ENCODE data around the gene IMPDH1.

DNA sequence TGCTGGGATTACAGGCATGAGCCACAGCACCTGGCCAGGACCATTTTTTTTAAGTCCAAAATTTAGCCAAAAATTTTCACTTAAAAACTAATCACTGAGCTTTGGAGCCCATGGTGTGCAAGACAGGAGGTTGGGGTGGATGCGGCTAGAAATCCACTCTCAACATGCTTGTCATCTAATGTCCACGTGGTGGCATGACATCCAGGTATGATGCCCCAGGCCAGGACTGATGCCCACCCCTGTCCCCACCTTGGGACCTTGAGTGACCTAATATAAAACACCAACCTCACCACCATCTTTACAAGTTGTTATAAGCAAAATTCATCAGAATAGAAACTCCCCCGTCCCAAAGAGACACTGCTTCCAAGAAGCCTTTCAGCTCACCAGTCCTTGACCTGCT lies 20.4 kb upstream of the IMPDH1 start:
- TF ChIP-seq EZH2phosphoT487 (IDR thresholded peaks at IDR 0.05; ENCODE audit: low read depth): no peak
- TF ChIP-seq, protein P1, sequence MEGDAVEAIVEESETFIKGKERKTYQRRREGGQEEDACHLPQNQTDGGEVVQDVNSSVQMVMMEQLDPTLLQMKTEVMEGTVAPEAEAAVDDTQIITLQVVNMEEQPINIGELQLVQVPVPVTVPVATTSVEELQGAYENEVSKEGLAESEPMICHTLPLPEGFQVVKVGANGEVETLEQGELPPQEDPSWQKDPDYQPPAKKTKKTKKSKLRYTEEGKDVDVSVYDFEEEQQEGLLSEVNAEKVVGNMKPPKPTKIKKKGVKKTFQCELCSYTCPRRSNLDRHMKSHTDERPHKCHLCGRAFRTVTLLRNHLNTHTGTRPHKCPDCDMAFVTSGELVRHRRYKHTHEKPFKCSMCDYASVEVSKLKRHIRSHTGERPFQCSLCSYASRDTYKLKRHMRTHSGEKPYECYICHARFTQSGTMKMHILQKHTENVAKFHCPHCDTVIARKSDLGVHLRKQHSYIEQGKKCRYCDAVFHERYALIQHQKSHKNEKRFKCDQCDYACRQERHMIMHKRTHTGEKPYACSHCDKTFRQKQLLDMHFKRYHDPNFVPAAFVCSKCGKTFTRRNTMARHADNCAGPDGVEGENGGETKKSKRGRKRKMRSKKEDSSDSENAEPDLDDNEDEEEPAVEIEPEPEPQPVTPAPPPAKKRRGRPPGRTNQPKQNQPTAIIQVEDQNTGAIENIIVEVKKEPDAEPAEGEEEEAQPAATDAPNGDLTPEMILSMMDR (IDR thresholded peaks at IDR 0.05; ENCODE audit: low read depth, low read length): peak; percentile 37
